ENCODE measurements around the gene ENHO.
"Not testable (repeated sequence)": the region's sequence is repeated elsewhere in the genome, so short reads cannot be mapped to it uniquely, and the experiment has no call there.

ENHO gene

GRCh38 chr9:34482746-34483145 lies 40.0 kb downstream of the ENHO start:
- not testable (repeated sequence) for DNase-seq

- not testable (repeated sequence) for DNase-seq
Measured at GRCh38 chr9:34481620-34482019, 41.2 kb downstream of the ENHO start.

GRCh38 chr9:34479431-34479866 lies 43.3 kb downstream of the ENHO start:
- no peak for DNase-seq

GRCh38 chr9:34477541-34477940 lies 45.2 kb downstream of the ENHO start:
- no peak for DNase-seq

- DNase-seq: no peak
Measured at GRCh38 chr9:34475097-34475496, 47.7 kb downstream of the ENHO start.

Data from nucleus accumbens (tissue), 56 donors.